HEK293 (cell line): ENCODE data around the gene ACR.

Experiments
- REPIN1 ChIP-seq: fragments of 450-650 bp; formaldehyde crosslinking; IDR thresholded peaks from 2 replicates; pipeline ENCODE4 v1.5.1; 2017; ENCODE audit warnings: missing biosample characterization, missing genetic modification characterization, low read depth
- YY1 ChIP-seq: fragments of 450-650 bp; formaldehyde crosslinking; IDR thresholded peaks from 2 replicates; pipeline ENCODE4 v1.5.1; 2018; ENCODE audit warnings: missing biosample characterization, missing genetic modification characterization
- ZBTB21 ChIP-seq: fragments of 450-650 bp; formaldehyde crosslinking; IDR thresholded peaks from 2 replicates; pipeline ENCODE4 v1.5.1; 2017; ENCODE audit warnings: missing biosample characterization, missing genetic modification characterization
- ZNF121 ChIP-seq: fragments of 450-650 bp; formaldehyde crosslinking; IDR thresholded peaks from 2 replicates; pipeline ENCODE4 v1.5.1; 2016; ENCODE audit warnings: missing biosample characterization, missing genetic modification characterization
- ZNF133 ChIP-seq: fragments of 450-650 bp; formaldehyde crosslinking; IDR thresholded peaks from 2 replicates; pipeline ENCODE4 v1.5.1; 2016; ENCODE audit warnings: missing biosample characterization, missing genetic modification characterization
- ZNF146 ChIP-seq: fragments of 450-650 bp; formaldehyde crosslinking; IDR thresholded peaks from 2 replicates; pipeline ENCODE4 v1.5.1; 2016; ENCODE audit warnings: missing biosample characterization, missing genetic modification characterization
- ZNF629 ChIP-seq: fragments of 450-650 bp; formaldehyde crosslinking; IDR thresholded peaks from 2 replicates; pipeline ENCODE4 v1.5.1; 2017; ENCODE audit warnings: missing biosample characterization, missing genetic modification characterization
- ZNF670 ChIP-seq: fragments of 450-650 bp; formaldehyde crosslinking; IDR thresholded peaks from 2 replicates; pipeline ENCODE4 v1.5.1; 2016; ENCODE audit warnings: missing biosample characterization, missing genetic modification characterization, low read depth
- TF ChIP-seq, protein P1 (sequence below): fragments of 450-650 bp; formaldehyde crosslinking; IDR thresholded peaks from 2 replicates; pipeline ENCODE4 v1.5.1; 2016; ENCODE audit warnings: missing biosample characterization, missing genetic modification characterization
- TF ChIP-seq, protein P2 (sequence below): fragments of 450-650 bp; formaldehyde crosslinking; IDR thresholded peaks from 2 replicates; pipeline ENCODE4 v1.5.1; 2016; ENCODE audit warnings: missing biosample characterization, missing genetic modification characterization
- TF ChIP-seq, protein P3 (sequence below): fragments of 450-650 bp; formaldehyde crosslinking; IDR thresholded peaks from 2 replicates; pipeline ENCODE4 v1.5.1; 2016; ENCODE audit warnings: missing biosample characterization, missing genetic modification characterization

DNA sequence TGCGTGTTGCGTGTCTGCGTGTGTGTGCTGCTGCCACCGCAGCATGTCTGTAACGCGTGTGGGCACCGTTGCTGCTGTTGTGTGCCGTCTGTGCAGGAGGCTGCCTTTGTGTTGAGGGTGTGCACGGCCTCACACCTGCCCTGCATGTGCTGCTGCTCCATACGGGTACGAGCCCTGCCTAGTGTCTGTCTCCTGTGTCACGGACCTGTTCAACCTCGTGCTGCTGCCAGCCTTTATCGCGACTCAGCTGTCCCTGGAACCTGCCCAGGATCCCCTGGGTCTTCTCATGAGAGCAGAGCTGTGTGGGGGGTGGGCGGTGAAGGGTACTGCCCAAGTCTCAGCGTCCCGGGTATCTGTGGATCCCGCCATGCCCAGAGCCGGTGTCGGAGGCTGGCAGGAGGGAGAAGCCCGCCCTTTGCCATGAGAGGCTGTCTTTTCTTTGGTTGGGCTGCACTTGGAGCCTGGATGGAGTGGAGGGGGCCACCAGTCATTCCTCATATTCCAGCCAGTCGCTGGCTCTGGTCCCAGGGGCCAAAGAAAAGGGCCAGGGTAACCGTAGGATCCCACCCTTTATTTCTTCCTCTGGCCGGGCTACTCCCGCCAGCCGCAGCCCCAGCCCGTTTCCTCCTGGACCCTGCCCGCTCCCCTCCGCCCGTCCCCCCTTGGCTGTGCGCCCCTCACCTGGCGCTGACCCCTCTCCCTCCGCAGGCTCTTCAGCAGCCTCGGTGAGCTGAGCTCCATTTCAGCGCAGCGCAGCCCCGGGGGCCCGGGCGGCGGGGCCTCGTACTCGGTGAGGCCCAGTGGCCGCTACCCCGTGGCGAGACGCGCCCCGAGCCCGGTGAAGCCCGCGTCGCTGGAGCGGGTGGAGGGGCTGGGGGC lies 7.8 kb upstream of the ACR start:
- TF ChIP-seq ZNF146 (tag by site-specific recombination) (no peak), ZBTB21 (tag by site-specific recombination) (no peak), ZNF629 (tag by site-specific recombination) (no peak), YY1 (tag by site-specific recombination) (no peak), ZNF121 (tag by site-specific recombination) (no peak), REPIN1 (no peak), ZNF133 (no peak), ZNF670 (tag by site-specific recombination) (no peak)
- TF ChIP-seq, protein P1, sequence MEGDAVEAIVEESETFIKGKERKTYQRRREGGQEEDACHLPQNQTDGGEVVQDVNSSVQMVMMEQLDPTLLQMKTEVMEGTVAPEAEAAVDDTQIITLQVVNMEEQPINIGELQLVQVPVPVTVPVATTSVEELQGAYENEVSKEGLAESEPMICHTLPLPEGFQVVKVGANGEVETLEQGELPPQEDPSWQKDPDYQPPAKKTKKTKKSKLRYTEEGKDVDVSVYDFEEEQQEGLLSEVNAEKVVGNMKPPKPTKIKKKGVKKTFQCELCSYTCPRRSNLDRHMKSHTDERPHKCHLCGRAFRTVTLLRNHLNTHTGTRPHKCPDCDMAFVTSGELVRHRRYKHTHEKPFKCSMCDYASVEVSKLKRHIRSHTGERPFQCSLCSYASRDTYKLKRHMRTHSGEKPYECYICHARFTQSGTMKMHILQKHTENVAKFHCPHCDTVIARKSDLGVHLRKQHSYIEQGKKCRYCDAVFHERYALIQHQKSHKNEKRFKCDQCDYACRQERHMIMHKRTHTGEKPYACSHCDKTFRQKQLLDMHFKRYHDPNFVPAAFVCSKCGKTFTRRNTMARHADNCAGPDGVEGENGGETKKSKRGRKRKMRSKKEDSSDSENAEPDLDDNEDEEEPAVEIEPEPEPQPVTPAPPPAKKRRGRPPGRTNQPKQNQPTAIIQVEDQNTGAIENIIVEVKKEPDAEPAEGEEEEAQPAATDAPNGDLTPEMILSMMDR: no peak
- TF ChIP-seq, protein P2, sequence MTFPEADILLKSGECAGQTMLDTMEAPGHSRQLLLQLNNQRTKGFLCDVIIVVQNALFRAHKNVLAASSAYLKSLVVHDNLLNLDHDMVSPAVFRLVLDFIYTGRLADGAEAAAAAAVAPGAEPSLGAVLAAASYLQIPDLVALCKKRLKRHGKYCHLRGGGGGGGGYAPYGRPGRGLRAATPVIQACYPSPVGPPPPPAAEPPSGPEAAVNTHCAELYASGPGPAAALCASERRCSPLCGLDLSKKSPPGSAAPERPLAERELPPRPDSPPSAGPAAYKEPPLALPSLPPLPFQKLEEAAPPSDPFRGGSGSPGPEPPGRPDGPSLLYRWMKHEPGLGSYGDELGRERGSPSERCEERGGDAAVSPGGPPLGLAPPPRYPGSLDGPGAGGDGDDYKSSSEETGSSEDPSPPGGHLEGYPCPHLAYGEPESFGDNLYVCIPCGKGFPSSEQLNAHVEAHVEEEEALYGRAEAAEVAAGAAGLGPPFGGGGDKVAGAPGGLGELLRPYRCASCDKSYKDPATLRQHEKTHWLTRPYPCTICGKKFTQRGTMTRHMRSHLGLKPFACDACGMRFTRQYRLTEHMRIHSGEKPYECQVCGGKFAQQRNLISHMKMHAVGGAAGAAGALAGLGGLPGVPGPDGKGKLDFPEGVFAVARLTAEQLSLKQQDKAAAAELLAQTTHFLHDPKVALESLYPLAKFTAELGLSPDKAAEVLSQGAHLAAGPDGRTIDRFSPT (tag by site-specific recombination): no peak
- TF ChIP-seq, protein P3, sequence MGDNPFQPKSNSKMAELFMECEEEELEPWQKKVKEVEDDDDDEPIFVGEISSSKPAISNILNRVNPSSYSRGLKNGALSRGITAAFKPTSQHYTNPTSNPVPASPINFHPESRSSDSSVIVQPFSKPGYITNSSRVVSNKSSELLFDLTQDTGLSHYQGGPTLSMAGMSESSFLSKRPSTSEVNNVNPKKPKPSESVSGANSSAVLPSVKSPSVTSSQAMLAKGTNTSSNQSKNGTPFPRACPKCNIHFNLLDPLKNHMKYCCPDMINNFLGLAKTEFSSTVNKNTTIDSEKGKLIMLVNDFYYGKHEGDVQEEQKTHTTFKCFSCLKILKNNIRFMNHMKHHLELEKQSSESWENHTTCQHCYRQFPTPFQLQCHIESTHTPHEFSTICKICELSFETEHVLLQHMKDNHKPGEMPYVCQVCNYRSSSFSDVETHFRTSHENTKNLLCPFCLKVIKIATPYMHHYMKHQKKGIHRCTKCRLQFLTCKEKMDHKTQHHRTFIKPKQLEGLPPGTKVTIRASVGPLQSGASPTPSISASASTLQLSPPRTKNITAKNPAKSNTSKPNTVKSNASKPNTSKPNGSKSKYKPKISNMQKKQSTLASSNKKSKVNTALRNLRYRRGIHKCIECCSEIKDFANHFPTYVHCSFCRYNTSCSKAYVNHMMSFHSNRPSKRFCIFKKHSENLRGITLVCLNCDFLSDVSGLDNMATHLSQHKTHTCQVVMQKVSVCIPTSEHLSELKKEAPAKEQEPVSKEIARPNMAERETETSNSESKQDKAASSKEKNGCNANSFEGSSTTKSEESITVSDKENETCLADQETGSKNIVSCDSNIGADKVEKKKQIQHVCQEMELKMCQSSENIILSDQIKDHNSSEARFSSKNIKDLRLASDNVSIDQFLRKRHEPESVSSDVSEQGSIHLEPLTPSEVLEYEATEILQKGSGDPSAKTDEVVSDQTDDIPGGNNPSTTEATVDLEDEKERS: no peak
